ENCODE results near the gene SMARCA1. TPM values are rescaled to one million over a fixed set of nuclear protein-coding genes. Genes with fewer than 3 reads are reported as not detected.

SMARCA1 gene
- total RNA-seq, 1 experiment from 2014 or later = 38.8 TPM

Other genes with a start within 250 kb of the SMARCA1 start
- gene OCRL, start 16.8 kb upstream of the SMARCA1 start, total RNA-seq (2021; ENCODE audit: unreplicated experiment) = 19.8 TPM
- gene APLN, start 131.5 kb upstream of the SMARCA1 start, total RNA-seq (2021; ENCODE audit: unreplicated experiment) = 0.22 TPM
- not detected for gene XPNPEP2, start 215.5 kb upstream of the SMARCA1 start, total RNA-seq (2021; ENCODE audit: unreplicated experiment)

Measured in HCT116 (cell line).